HepG2 (cell line): ENCODE results near the gene CD68. TPM values are rescaled to one million over a fixed set of nuclear protein-coding genes. Genes with fewer than 3 reads are reported as not detected.
A peak's percentile ranks its signal among the peaks of the same experiment; 100 is the strongest.

ENCODE experiments used
- CBX5 ChIP-seq: sonication (generic); formaldehyde crosslinking; IDR thresholded peaks from 2 replicates; pipeline ENCODE4 v1.4.0; 2020; ENCODE audit warnings: missing genetic modification reagents, borderline replicate concordance
- FOXC1 ChIP-seq: sonication (generic); formaldehyde crosslinking; IDR thresholded peaks from 2 replicates; pipeline ENCODE4 v1.8.0; 2022; ENCODE audit warnings: mild to moderate bottlenecking, missing genetic modification reagents, borderline replicate concordance
- HOXA5 ChIP-seq: sonication (generic); formaldehyde crosslinking; IDR thresholded peaks from 2 replicates; pipeline ENCODE4 v1.4.0; 2020; ENCODE audit warnings: missing genetic modification reagents
- KDM5A ChIP-seq: fragments of 200-600 bp; sonication (generic); IDR thresholded peaks from 2 replicates; pipeline ENCODE4 v1.7.0; 2018; ENCODE audit warnings: antibody characterized with exemption, mild to moderate bottlenecking, low read length, borderline replicate concordance
- KMT2A ChIP-seq: sonication (generic); formaldehyde crosslinking; IDR thresholded peaks from 2 replicates; pipeline ENCODE4 v1.4.0; 2020; ENCODE audit warnings: missing genetic modification reagents
- PITX1 ChIP-seq: sonication (generic); formaldehyde crosslinking; IDR thresholded peaks from 2 replicates; pipeline ENCODE4 v1.5.1; 2020; ENCODE audit warnings: mild to moderate bottlenecking, missing genetic modification reagents
- RXRA ChIP-seq: sonication (generic); formaldehyde crosslinking; IDR thresholded peaks from 2 replicates; pipeline ENCODE4 v1.5.1; 2020; ENCODE audit warnings: missing genetic modification reagents
- SAFB2 ChIP-seq: sonication (generic); formaldehyde crosslinking; IDR thresholded peaks from 2 replicates; pipeline ENCODE4 v1.5.1; 2020; ENCODE audit warnings: missing genetic modification reagents, low read depth, mild to moderate bottlenecking, borderline replicate concordance
- SMARCE1 ChIP-seq: fragments of 450-650 bp; IDR thresholded peaks from 2 replicates; pipeline ENCODE4 v1.6.1; 2017; ENCODE audit warnings: borderline replicate concordance
- TSC22D2 ChIP-seq: sonication (generic); formaldehyde crosslinking; IDR thresholded peaks from 2 replicates; pipeline ENCODE4 v1.5.1; 2020; ENCODE audit warnings: missing genetic modification reagents, mild to moderate bottlenecking, borderline replicate concordance
- XBP1 ChIP-seq: sonication (generic); formaldehyde crosslinking; IDR thresholded peaks from 2 replicates; pipeline ENCODE4 v1.5.0; 2020; ENCODE audit warnings: missing genetic modification reagents
- ZBTB7B ChIP-seq: sonication (generic); formaldehyde crosslinking; IDR thresholded peaks from 2 replicates; pipeline ENCODE4 v1.4.0; 2020; ENCODE audit warnings: missing genetic modification reagents
- ZNF883 ChIP-seq: sonication (generic); formaldehyde crosslinking; IDR thresholded peaks from 2 replicates; pipeline ENCODE4 v1.5.1; 2020; ENCODE audit warnings: mild to moderate bottlenecking, missing genetic modification reagents; ENCODE audit errors: not compliant biosample characterization
- ZSCAN9 ChIP-seq: IDR thresholded peaks from 2 replicates; pipeline ENCODE4 v1.6.1; 2016; ENCODE audit warnings: borderline replicate concordance
- polyA plus RNA-seq, 8 experiments: library from polyadenylated mRNA; depleted of rRNA in 3 of 8; stranded (reverse) in 7 of 8; unstranded in 1 of 8; fragments of >200 nt; fragmentation: Illumina TruSeq in 4 of 8; extraction: Trizol in 4 of 8; gene quantifications; 2 replicates each; pipeline versions ENCODE4 v1.2.1 to v1.2.3, GENCODE V29; 2011 to 2016; ENCODE audit warnings: low read depth in 4 of 8, missing spikeins in 1 of 8, mixed read lengths in 1 of 8; ENCODE audit not compliant: insufficient read depth in 1 of 8
- total RNA-seq, 5 experiments: library from RNA; depleted of rRNA; stranded (reverse); fragments of >200 nt; fragmentation: Illumina TruSeq; extraction: Trizol; gene quantifications; 2 replicates each; pipeline ENCODE4 v1.2.3, GENCODE V29; 2016; ENCODE audit warnings: low read depth in 1 of 5
- TF ChIP-seq, protein P1 (sequence below): sonication (generic); formaldehyde crosslinking; IDR thresholded peaks from 2 replicates; pipeline ENCODE4 v1.5.1; 2020; ENCODE audit warnings: mild to moderate bottlenecking, missing genetic modification reagents, moderate library complexity
- TF ChIP-seq, protein P2 (sequence below): sonication (generic); formaldehyde crosslinking; conservative IDR thresholded peaks from 2 replicates; pipeline ENCODE4 v1.4.0; 2020; ENCODE audit warnings: missing genetic modification reagents
- TF ChIP-seq, protein P3 (sequence below): sonication (generic); formaldehyde crosslinking; IDR thresholded peaks from 2 replicates; pipeline ENCODE4 v1.4.0; 2020; ENCODE audit warnings: missing genetic modification reagents, borderline replicate concordance
- TF ChIP-seq, protein P4 (sequence below): sonication (generic); formaldehyde crosslinking; IDR thresholded peaks from 2 replicates; pipeline ENCODE4 v1.4.0; 2020; ENCODE audit warnings: missing genetic modification reagents, mild to moderate bottlenecking, borderline replicate concordance

The CD68 gene
- total and polyA plus RNA-seq, 2 of the 13 experiments (the other 11 are each of a cell fraction or from before 2014, with no cell fraction given) = 10.3 to 104 TPM

DNA sequence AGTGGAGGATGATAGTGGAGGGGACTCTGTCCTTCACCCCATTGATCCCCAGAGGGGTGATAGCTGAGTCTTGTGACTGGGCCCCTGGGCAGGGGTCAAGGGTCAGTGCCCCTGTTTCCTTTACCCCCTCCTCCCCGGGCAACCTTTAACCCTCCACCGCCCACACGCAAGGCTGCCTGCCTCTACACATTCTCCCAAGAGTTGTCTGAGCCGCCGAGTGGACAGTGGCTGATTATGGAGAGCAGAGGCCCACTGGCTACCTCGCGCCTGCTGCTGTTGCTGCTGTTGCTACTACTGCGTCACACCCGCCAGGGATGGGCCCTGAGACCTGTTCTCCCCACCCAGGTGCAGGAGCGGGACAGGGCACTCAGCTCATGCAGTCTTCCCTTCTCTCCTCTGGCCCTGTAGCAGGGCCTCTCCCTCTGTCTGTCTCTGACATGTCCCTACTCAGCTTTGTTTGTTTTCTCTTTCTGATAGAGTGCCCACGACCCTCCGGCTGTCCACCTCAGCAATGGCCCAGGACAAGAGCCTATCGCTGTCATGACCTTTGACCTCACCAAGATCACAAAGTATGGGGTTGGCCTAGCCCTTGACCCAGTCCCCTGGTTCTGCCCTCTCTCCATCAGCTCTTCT lies 50.6 kb downstream of the CD68 start, which contains the start of gene SHBG (continued):
- TF ChIP-seq KMT2A (0 out of 2 replicates have a peak, but pooled peaks have one; percentile 26), SAFB2 (CRISPR knock-in tag) (no peak), RXRA (CRISPR knock-in tag) (peak; percentile 17; the same call in 1 of the 2 replicates), FOXC1 (CRISPR knock-in tag) (no peak), TSC22D2 (CRISPR knock-in tag) (no peak), ZNF883 (no peak), ZSCAN9 (CRISPR knock-in tag) (no peak), XBP1 (CRISPR knock-in tag) (no peak), CBX5 (CRISPR knock-in tag) (0 out of 2 replicates have a peak, but pooled peaks have one; percentile 19), SMARCE1 (no peak), HOXA5 (no peak), PITX1 (CRISPR knock-in tag) (no peak), KDM5A (no peak), ZBTB7B (CRISPR knock-in tag) (peak; percentile 46; the same call in 1 of the 2 replicates)
- TF ChIP-seq, protein P1, sequence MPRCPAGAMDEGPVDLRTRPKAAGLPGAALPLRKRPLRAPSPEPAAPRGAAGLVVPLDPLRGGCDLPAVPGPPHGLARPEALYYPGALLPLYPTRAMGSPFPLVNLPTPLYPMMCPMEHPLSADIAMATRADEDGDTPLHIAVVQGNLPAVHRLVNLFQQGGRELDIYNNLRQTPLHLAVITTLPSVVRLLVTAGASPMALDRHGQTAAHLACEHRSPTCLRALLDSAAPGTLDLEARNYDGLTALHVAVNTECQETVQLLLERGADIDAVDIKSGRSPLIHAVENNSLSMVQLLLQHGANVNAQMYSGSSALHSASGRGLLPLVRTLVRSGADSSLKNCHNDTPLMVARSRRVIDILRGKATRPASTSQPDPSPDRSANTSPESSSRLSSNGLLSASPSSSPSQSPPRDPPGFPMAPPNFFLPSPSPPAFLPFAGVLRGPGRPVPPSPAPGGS (CRISPR knock-in tag) = peak; percentile 40; the same call in 1 of the 2 replicates
- TF ChIP-seq, protein P2, sequence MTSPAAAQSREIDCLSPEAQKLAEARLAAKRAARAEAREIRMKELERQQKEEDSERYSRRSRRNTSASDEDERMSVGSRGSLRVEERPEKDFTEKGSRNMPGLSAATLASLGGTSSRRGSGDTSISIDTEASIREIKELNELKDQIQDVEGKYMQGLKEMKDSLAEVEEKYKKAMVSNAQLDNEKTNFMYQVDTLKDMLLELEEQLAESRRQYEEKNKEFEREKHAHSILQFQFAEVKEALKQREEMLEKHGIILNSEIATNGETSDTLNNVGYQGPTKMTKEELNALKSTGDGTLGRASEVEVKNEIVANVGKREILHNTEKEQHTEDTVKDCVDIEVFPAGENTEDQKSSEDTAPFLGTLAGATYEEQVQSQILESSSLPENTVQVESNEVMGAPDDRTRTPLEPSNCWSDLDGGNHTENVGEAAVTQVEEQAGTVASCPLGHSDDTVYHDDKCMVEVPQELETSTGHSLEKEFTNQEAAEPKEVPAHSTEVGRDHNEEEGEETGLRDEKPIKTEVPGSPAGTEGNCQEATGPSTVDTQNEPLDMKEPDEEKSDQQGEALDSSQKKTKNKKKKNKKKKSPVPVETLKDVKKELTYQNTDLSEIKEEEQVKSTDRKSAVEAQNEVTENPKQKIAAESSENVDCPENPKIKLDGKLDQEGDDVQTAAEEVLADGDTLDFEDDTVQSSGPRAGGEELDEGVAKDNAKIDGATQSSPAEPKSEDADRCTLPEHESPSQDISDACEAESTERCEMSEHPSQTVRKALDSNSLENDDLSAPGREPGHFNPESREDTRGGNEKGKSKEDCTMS (CRISPR knock-in tag) = no peak
- TF ChIP-seq, protein P3, sequence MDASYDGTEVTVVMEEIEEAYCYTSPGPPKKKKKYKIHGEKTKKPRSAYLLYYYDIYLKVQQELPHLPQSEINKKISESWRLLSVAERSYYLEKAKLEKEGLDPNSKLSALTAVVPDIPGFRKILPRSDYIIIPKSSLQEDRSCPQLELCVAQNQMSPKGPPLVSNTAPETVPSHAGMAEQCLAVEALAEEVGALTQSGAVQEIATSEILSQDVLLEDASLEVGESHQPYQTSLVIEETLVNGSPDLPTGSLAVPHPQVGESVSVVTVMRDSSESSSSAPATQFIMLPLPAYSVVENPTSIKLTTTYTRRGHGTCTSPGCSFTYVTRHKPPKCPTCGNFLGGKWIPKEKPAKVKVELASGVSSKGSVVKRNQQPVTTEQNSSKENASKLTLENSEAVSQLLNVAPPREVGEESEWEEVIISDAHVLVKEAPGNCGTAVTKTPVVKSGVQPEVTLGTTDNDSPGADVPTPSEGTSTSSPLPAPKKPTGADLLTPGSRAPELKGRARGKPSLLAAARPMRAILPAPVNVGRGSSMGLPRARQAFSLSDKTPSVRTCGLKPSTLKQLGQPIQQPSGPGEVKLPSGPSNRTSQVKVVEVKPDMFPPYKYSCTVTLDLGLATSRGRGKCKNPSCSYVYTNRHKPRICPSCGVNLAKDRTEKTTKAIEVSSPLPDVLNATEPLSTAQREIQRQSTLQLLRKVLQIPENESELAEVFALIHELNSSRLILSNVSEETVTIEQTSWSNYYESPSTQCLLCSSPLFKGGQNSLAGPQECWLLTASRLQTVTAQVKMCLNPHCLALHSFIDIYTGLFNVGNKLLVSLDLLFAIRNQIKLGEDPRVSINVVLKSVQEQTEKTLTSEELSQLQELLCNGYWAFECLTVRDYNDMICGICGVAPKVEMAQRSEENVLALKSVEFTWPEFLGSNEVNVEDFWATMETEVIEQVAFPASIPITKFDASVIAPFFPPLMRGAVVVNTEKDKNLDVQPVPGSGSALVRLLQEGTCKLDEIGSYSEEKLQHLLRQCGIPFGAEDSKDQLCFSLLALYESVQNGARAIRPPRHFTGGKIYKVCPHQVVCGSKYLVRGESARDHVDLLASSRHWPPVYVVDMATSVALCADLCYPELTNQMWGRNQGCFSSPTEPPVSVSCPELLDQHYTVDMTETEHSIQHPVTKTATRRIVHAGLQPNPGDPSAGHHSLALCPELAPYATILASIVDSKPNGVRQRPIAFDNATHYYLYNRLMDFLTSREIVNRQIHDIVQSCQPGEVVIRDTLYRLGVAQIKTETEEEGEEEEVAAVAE (CRISPR knock-in tag) = no peak
- TF ChIP-seq, protein P4, sequence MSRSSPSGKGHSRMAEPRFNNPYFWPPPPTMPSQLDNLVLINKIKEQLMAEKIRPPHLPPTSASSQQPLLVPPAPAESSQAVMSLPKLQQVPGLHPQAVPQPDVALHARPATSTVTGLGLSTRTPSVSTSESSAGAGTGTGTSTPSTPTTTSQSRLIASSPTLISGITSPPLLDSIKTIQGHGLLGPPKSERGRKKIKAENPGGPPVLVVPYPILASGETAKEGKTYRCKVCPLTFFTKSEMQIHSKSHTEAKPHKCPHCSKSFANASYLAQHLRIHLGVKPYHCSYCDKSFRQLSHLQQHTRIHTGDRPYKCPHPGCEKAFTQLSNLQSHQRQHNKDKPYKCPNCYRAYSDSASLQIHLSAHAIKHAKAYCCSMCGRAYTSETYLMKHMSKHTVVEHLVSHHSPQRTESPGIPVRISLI = peak; percentile 22; the same call in 1 of the 2 replicates
